ENCODE measurements around the gene NFATC2.

Gene NFATC2

DNA sequence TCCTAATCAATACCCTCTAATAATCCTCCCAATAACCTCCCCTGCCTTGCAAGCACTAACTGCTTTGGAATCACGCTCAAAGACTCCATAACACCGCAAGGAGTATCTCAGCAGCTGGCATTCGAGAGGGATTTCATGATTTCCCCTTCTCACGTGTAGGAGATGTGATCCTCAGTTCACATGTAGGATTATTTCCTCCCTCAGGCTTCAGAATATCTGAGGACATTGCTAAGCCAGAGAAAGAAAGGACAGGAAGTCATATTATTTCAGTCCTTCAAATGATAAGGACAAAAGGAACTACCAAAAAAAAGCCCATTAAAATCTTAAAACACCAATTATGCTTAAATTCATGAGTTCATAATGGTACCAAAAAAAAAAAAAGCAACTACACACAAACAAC lies 122.9 kb downstream of the NFATC2 start:
- Histone ChIP-seq H3F3A (ENCODE audit: insufficient read depth) (no peaks in the 10 kb centered on the region), H4K20me1 (ENCODE audit: low read depth, low read length) (no peaks in the 10 kb centered on the region), H3K4me2 (ENCODE audit: low read depth, low read length, poor library complexity, severe bottlenecking) (no peak overlapping the region), H3K9me3 (ENCODE audit: insufficient read depth, low read length) (no peaks in the 10 kb centered on the region), H3K27ac (ENCODE audit: low read depth, low read length) (no peak overlapping the region), H3K9me2 (replicated peaks; ENCODE audit: insufficient read depth, low read length) (no peaks in the 10 kb centered on the region), H3K36me3 (ENCODE audit: low read length) (no peaks in the 10 kb centered on the region), H3K79me2 (ENCODE audit: insufficient read depth, low read length) (no peaks in the 10 kb centered on the region), H3K9ac (ENCODE audit: low read length) (no peak overlapping the region), H3K27me3 (ENCODE audit: low read length) (no peaks in the 10 kb centered on the region), H2AFZ (ENCODE audit: low read depth, low read length, severe bottlenecking) (no peak overlapping the region), H3K4me3 (ENCODE audit: insufficient read depth, low read length, poor library complexity, severe bottlenecking) (no peak overlapping the region)
- no peak for TF ChIP-seq EZH2phosphoT487 (conservative IDR thresholded peaks at IDR 0.05; ENCODE audit: low read length)
- TF ChIP-seq, protein P1, sequence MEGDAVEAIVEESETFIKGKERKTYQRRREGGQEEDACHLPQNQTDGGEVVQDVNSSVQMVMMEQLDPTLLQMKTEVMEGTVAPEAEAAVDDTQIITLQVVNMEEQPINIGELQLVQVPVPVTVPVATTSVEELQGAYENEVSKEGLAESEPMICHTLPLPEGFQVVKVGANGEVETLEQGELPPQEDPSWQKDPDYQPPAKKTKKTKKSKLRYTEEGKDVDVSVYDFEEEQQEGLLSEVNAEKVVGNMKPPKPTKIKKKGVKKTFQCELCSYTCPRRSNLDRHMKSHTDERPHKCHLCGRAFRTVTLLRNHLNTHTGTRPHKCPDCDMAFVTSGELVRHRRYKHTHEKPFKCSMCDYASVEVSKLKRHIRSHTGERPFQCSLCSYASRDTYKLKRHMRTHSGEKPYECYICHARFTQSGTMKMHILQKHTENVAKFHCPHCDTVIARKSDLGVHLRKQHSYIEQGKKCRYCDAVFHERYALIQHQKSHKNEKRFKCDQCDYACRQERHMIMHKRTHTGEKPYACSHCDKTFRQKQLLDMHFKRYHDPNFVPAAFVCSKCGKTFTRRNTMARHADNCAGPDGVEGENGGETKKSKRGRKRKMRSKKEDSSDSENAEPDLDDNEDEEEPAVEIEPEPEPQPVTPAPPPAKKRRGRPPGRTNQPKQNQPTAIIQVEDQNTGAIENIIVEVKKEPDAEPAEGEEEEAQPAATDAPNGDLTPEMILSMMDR (IDR thresholded peaks at IDR 0.05; ENCODE audit: insufficient read depth, low read length, poor library complexity, severe bottlenecking): no peak

DNA sequence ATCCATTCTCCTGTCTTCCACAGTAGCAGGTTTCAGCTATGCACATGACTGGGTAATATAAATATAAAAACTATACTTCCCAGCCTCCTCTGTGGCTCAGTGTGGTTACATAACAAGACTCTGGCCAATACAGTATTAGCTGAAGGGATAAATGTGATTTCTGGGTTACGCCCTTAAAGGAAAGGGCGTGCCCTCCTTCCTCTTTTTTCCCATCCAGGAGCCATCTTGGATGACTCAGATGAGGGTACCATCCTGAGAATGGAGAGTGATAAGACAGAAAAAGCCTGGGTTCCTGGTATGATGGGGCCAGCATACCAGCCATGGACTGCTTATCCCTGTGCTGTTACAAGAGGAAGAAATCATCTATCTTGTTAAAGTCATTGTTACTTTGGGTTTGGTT lies 123.3 kb downstream of the NFATC2 start:
- no peaks in the 10 kb centered on the region for H4K20me1 ChIP-seq (ENCODE audit: low read depth, low read length)
- TF ChIP-seq EZH2phosphoT487 (conservative IDR thresholded peaks at IDR 0.05; ENCODE audit: low read length): no peak
- TF ChIP-seq, protein P1 (IDR thresholded peaks at IDR 0.05; ENCODE audit: insufficient read depth, low read length, poor library complexity, severe bottlenecking): no peak
- H2AFZ ChIP-seq (ENCODE audit: low read depth, low read length, severe bottlenecking): no peak overlapping the region
- no peak overlapping the region for H3K9ac ChIP-seq (ENCODE audit: low read length)
- no peak overlapping the region for H3K4me3 ChIP-seq (ENCODE audit: insufficient read depth, low read length, poor library complexity, severe bottlenecking)
- H3K27me3 ChIP-seq (ENCODE audit: low read length): no peaks in the 10 kb centered on the region
- no peaks in the 10 kb centered on the region for H3K9me2 ChIP-seq (replicated peaks; ENCODE audit: insufficient read depth, low read length)
- H3K9me3 ChIP-seq (ENCODE audit: insufficient read depth, low read length): no peaks in the 10 kb centered on the region
- no peaks in the 10 kb centered on the region for H3K79me2 ChIP-seq (ENCODE audit: insufficient read depth, low read length)
- H3F3A ChIP-seq (ENCODE audit: insufficient read depth): no peaks in the 10 kb centered on the region
- no peak overlapping the region for H3K4me2 ChIP-seq (ENCODE audit: low read depth, low read length, poor library complexity, severe bottlenecking)
- H3K27ac ChIP-seq (ENCODE audit: low read depth, low read length): no peak overlapping the region
- no peaks in the 10 kb centered on the region for H3K36me3 ChIP-seq (ENCODE audit: low read length)

DNA sequence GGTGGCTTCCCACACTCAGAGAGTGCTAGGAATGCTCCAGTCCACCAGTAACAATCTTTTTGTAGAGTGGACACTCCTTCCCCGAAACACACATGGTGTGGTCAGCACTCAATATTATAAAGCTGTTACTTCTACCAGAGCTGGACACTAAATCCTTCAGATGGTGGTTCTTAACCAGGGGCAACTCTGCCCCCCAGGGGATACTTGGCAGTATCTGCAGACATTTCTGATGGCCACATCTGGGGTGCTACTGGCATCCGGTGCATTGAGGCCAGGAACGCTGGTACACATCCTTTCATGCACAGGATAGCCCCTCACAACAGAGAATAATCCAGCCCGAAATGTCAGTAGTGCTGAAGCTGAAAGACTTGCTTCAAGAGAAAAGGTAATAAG lies 124.4 kb downstream of the NFATC2 start:
- no peaks in the 10 kb centered on the region for H3K27me3 ChIP-seq (ENCODE audit: low read length)
- H3K79me2 ChIP-seq (ENCODE audit: insufficient read depth, low read length): no peaks in the 10 kb centered on the region
- no peak overlapping the region for H3K4me2 ChIP-seq (ENCODE audit: low read depth, low read length, poor library complexity, severe bottlenecking)
- no peak overlapping the region for H3K4me3 ChIP-seq (ENCODE audit: insufficient read depth, low read length, poor library complexity, severe bottlenecking)
- no peaks in the 10 kb centered on the region for H4K20me1 ChIP-seq (ENCODE audit: low read depth, low read length)
- H3K9me2 ChIP-seq (replicated peaks; ENCODE audit: insufficient read depth, low read length): no peaks in the 10 kb centered on the region
- H3K9ac ChIP-seq (ENCODE audit: low read length): no peak overlapping the region
- H3K36me3 ChIP-seq (ENCODE audit: low read length): no peaks in the 10 kb centered on the region
- TF ChIP-seq EZH2phosphoT487 (conservative IDR thresholded peaks at IDR 0.05; ENCODE audit: low read length): no peak
- TF ChIP-seq, protein P1 (IDR thresholded peaks at IDR 0.05; ENCODE audit: insufficient read depth, low read length, poor library complexity, severe bottlenecking): no peak
- no peaks in the 10 kb centered on the region for H3K9me3 ChIP-seq (ENCODE audit: insufficient read depth, low read length)
- H3K27ac ChIP-seq (ENCODE audit: low read depth, low read length): no peak overlapping the region
- H2AFZ ChIP-seq (ENCODE audit: low read depth, low read length, severe bottlenecking): no peak overlapping the region
- no peaks in the 10 kb centered on the region for H3F3A ChIP-seq (ENCODE audit: insufficient read depth)

Measured in SU-DHL-6 (cell line).